Measurements from ENCODE around the gene TMEM63A.
"Not testable (repeated sequence)": the region's sequence is repeated elsewhere in the genome, so short reads cannot be mapped to it uniquely, and the experiment has no call there.

- not testable (repeated sequence) for TF ChIP-seq E2F4 (IDR thresholded peaks at IDR 0.05; ENCODE audit: low read depth, low read length); CTCF (IDR thresholded peaks at IDR 0.05 in 2 of 3, conservative IDR thresholded peaks at IDR 0.05 in 1 of 3; ENCODE audit: control insufficient read depth in 2 of 3, extremely low read depth in 1 of 3, insufficient read depth in 1 of 3, low read depth in 3 of 3, low read length in 3 of 3); CHD2 (IDR thresholded peaks at IDR 0.05; ENCODE audit: borderline replicate concordance, low read depth, low read length); PBX3 (IDR thresholded peaks at IDR 0.05; ENCODE audit: insufficient replicate concordance, low read depth, low read length); POLR2A (IDR thresholded peaks at IDR 0.05; ENCODE audit: low read depth, low read length); SREBF1 (IDR thresholded peaks at IDR 0.05; ENCODE audit: low read length); USF2 (IDR thresholded peaks at IDR 0.05; ENCODE audit: borderline replicate concordance, low read depth, low read length)
Observed at GRCh38 chr1:225796097-225796496, 86.1 kb downstream of the TMEM63A start.
